T47D (cell line): Measurements from ENCODE around the gene PAK1IP1.
"Not testable (repeated sequence)": the region's sequence is repeated elsewhere in the genome, so short reads cannot be mapped to it uniquely, and the experiment has no call there.

Source experiments
- DNase-seq, 2 experiments: peaks; one replicate each; pipeline versions ENCODE4 v3.0.0 to v3.0.0-alpha.2; 2011 to 2012; ENCODE audit warnings: low read depth in 1 of 2, low spot score in 1 of 2
- JUND ChIP-seq: IDR thresholded peaks from 2 replicates; pipeline ENCODE4 v1.6.1; 2012; ENCODE audit warnings: low read depth
- in situ Hi-C: cut with HindIII; loops from 2 replicates; pipeline ENCODE4 v1.10.0; 2016; ENCODE audit warnings: low sequenced_read_pairs, low pct_unique_long_range_greater_than_20kb

PAK1IP1 gene

DNA sequence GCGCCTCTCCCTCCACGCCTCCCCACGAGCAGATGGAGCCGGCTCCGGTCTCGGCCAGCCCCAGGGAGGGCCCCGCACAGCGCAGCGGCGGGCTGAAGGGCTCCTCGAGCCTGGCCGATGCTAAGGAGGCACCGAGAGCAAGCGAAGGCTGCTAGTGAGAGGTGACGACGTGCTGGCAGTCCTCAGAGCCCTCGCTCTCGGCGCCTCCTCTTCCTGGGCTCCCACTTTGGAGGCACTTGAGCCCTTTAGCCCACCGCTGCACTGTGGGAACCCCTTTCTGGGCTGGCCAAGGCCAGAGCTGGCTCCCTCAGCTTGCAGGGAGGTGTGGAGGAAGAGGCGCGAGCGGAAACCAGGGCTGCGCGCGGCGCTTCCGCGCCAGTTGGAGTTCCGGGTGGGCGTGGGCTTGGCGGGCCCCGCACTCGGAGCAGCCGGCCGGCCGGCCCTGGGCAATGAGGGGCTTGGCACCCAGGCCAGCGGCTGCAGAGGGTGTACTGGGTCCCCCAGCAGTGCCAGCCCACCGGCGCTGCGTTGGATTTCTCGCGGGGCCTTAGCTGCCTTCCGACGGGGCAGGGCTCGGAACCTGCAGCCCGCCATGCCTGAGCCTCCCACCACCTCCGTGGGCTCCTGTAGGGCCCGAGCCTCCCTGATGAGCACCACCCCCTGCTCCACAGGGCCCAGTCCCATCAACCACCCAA lies 25.6 kb downstream of the PAK1IP1 start:
- TF ChIP-seq JUND = no peak
- DNase-seq = peak in 1 of 2 experiments; percentile 22
- in situ Hi-C loops = no loop called here

DNA sequence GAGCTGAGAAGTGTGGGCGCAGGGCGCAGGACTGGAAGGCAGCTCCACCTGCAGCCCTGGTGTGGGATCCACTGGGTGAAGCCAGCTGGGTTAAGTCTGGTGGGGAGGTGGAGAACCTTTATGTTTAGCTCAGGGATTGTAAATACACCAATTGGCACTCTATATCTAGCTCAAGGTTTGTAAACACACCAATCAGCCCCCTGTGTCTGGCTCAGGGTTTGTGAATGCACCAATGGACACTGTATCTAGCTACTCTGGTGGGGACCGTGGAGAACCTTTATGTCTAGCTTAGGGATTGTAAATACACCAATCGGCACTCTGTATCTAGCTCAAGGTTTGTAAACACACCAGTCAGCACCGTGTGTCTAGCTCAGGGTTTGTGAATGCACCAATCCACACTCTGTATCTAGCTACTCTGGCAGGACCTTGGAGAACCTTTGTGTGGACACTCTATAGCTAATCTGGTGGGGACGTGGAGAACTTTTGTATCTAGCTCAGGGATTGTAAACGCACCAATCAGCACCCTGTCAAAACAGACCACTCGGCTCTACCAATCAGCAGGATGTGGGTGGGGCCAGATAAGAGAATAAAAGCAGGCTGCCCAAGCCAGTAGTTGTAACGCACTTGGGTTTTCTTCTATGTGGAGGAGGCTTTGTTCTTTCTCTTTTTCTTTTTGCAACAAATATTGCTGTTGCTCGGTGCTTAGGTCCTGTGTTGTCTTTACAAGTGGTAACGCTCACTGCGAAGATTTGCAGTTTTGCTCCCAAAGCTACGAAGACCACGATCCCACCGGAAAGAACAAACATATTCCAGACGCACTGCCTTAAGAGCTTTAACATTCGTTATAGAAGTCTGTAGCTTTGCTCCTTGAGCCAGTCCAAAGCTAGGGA lies 26.4 kb downstream of the PAK1IP1 start:
- DNase-seq, in situ Hi-C loops: not testable (repeated sequence)

DNA sequence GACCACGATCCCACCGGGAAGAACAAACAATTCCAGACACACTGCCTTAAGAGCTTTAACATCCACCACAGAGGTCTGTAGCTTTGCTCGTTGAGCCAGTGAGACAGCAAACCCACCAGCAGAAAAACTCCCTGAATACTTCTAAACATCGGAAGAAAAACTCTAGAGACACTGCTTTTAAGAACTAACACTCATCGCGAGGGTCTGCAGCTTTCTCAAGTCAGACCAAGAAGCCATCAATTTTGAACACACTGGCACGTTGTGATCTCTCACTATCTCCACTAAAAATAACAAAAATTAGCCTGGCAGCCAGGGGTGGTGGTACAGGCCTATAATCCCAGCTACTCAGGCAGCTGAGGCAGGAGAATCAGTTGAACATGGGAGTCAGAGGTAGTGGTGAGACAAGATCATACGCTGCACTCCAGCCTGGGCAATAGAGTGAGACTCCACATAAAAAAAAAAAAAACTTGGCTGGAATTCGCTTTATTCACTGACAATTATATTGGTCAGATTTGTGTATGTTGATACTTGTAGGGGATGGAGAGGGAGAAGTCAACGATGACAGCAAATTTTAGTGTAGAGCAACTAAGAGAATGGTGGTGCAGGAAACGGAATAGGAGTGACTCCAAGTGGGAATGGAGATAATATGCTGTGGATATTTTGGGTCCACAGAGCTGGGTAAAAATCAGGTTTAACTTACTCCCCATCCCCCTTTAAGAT lies 27.2 kb downstream of the PAK1IP1 start:
- in situ Hi-C loops = no loop called here
- TF ChIP-seq JUND = no peak
- DNase-seq = no peak

DNA sequence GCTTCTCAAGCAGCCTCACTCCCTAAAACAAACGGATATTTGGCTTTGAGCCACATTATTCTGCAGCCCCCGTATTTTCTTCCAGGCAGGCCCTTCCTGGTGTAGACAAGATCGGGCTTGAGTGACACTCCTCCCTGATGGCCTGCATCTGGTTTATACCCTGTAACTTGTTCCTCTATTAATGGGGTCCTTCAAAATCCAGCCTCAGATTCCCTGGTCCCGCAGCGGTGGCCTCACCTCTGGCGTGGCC lies 27.7 kb downstream of the PAK1IP1 start:
- no peak for TF ChIP-seq JUND
- DNase-seq = no peak
- in situ Hi-C loops = no loop called here

DNA sequence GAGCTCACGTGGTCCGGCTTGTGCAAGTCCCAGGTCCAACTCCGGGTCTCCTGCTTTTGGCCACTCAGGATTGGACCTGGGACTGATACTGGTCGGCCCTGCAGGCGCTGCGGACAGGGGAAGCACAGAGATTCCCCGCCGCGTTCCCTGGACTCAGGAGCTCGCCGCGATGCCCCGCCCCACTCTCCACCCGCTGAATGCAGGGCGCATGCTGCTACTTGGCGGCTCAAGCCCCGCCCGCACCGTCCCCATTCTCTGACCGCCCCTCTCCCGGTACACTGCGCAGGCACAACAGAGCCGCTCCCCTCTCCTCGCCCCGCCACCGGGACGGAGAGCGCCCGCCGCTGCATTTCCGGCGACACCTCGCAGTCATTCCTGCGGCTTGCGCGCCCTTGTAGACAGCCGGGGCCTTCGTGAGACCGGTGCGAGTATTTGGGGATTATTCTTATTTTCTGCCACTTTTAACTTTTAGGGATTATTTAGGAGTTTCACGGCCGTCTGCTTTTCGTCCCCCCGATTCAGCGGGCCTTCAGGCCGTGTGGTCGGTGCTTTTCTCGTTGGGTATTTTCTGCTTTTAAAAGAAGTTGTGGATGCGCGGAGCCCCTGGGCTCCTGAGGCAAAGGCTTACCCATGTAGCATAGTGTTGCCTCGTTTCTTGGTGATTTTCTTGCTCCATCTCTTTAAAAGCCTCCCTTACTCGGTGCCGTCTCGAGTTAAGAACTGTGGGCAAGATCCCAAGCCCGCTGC lies 28.2 kb downstream of the PAK1IP1 start, which contains the start of gene TMEM14C:
TMEM14C (plus strand) TSS at position 251 of the 747 bp plus-strand sequence. CDS start 1,544 bp downstream, outside the sequence.
- no peak for TF ChIP-seq JUND
- in situ Hi-C loops = no loop called here
- DNase-seq = peak; percentile 95 to 98

DNA sequence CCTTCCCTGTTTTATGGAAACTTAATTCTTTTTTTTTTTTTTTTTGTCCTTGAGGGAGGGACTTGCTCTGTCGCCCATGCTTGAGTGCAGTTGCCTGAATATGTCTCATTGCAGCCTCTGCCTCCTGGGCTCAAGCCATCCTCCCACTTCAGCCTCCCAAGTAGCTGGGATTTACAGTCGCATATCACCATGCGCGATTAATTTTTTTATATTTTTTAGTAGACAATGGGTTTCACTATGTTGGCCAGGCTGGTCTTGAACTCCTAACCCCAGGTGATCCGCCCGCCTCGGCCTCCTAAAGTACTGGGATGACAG lies 28.8 kb downstream of the PAK1IP1 start:
- no peak for TF ChIP-seq JUND
- in situ Hi-C loops = no loop called here
- DNase-seq = no peak

DNA sequence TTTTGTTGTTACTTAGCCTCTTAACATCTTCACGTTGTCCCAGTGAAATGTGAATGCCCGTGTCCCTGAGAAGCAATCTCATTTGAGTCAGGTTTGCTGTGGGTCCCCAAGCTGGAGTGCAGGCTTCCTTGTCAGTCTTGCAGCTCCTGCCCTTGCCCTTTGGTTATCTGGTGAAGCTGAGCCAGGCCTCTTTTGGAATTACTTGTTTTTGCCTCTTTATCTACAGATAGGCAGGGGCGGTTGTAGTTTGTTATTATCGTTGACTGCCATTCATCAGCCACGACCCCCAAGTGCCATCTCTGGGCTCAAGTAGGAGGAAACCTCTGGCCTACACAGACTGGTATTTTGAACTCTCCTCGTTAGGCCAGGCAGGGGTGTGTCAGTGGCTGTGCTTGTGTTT lies 30.3 kb downstream of the PAK1IP1 start:
- DNase-seq = no peak
- in situ Hi-C loops = no loop called here
- no peak for TF ChIP-seq JUND

DNA sequence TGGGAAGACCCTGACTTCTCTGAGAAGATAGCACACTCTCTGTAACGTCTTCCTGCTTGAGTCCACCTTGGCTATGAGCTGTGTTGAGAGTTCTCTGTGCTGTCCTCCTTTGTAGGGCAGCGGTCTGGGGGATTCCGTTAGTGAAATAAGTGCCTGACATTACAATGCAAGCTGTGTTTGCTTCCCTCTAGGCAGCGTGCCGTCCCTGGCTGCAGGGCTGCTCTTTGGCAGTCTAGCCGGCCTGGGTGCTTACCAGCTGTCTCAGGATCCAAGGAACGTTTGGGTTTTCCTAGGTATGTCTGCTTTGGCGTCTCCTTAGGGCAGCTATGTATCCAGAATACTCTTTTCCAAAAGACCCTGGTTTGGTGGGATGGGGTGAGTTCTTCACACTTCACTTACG lies 30.9 kb downstream of the PAK1IP1 start:
- in situ Hi-C loops = no loop called here
- DNase-seq = no peak
- no peak for TF ChIP-seq JUND

DNA sequence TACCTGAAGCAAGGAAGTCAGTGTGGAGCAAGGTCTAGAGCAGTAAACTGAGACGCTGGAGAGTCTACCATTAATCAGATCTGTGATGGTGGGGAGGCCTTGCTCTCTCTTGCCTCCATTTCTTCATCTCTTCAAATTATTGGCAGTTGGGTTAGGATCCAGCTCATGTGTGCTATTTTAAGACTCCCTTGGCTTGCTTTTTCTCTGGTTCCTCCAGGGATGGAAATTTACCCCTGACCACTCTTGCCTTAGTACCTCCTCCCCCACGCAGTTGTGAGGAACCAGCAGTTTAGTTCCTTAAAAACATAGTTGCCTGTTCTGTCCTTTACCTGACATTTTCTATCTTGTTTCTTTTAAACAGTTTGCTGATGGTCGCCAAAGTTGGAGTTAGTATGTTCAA lies 35.5 kb downstream of the PAK1IP1 start:
- no peak for TF ChIP-seq JUND
- DNase-seq = no peak
- in situ Hi-C loops = no loop called here

DNA sequence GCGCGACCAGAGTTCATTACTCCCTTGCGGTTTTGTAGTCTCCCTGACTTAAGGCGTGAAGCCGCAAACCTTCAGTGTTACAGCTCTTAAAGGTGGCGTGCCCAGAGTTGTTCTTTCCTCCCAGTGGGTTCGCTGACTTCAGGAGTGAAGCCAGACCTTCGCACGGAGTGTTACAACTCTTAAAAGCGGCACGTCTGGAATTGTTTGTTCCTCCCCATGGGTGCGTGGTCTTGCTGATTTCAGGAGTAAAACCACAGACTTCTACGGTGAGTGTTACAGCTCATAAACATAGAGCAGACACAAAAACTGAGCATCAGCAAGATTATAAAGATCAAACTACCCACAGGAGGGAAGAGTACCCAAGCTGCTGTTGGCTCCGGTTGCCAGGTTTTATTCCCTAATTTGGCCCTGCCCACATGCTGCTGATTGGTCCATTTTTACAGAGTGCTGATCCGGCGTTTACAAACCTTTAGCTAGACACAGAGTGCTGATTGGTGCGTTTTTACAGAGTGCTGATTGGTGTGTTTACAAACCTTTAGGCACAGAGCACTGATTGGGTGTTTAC lies 38.5 kb downstream of the PAK1IP1 start:
- TF ChIP-seq JUND = no peak
- DNase-seq = no peak
- in situ Hi-C loops = no loop called here

DNA sequence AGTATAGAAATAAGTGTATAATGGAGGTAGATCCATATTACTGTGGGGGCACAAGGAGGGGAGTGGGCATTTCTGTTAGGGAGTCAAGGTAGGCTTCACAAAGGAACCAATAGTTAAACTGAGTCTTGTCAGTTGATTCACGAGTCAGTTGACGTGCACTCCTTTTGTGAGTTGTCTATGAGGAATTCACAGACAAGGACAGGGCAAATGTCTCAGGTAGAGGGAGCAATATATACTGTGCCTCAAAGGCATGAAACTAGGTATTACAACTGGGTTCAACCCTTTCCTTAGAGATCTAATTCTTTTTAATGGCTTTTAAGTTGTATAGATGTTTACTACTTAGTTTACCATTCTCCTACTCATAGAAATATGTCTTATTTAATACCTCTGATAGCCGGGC lies 39.1 kb downstream of the PAK1IP1 start:
- no peak for TF ChIP-seq JUND
- in situ Hi-C loops = no loop called here
- DNase-seq = no peak

DNA sequence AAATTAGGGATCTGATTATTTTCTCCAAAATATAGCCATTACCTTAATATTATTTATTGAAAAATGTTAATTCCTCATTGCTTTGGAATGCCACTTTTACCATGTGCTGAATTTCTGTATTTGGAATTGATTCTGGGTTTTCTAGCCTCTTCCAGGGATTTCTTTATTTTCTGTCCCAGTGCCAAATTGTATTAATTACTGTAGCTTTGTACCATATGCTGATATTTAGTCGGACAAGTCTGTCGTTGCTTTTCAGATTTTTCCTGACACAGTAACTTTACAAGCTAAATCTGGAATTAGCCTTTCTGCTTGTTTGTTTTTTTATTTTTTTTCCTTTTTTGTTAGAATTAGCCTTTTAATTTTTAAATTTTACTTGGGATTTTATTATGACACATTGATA lies 42.0 kb downstream of the PAK1IP1 start:
- in situ Hi-C loops = no loop called here

DNA sequence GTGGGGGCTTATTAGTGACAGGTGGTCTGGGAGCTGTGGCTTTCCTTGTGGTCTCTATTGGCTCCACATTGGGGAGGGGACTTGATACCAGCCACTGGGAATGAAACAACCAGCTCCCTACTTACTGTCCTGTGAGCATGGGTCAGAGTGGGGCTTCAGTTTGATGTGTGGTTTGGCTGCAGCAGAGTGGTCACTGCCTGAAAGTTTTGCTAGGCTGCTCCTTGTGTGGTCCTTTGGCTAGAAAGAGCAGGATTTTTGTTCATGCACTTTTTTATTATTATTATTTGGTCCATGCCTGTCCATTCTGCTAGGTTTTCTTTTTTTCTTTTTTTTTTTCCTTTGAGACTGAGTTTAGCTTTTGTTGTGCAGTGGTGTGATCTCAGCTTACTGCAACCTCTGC lies 45.3 kb downstream of the PAK1IP1 start:
- in situ Hi-C loops = no loop called here
- TF ChIP-seq JUND = no peak
- no peak for DNase-seq

More for the DNA sequence above, 42.0 kb downstream of the PAK1IP1 start:
- DNase-seq = no peak
- no peak for TF ChIP-seq JUND

DNA sequence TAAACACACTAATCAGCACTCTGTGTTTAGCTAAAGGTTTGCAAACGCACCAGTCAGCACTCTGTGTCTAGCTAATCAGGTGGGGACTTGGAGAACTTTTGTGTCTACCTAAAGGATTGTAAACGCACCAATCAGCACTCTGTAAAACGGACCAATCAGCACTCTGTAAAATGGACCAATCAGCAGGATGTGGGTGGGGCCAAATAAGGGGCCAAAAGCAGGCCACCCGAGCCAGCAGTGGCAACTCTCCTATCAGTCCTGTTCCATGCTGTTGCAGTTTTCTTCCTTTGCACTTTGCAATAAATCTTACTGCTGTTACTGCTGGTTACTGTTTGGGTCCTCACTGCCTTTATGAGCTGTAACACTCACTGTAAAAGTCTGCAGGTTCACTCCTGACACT lies 46.9 kb downstream of the PAK1IP1 start:
- in situ Hi-C loops, DNase-seq: not testable (repeated sequence)
